Adrenal gland (tissue), 12 donors: ENCODE results near the gene VSIG4. TPM values are rescaled to one million over a fixed set of nuclear protein-coding genes. Genes with fewer than 3 reads are reported as not detected.

ENCODE experiments used
- DNase-seq, 7 donors: peaks; one replicate each; pipeline ENCODE4 v3.0.0-alpha.2; 2019 to 2020
- H3K27ac ChIP-seq, 5 donors: fragments of 200-600 bp; sonication (generic) in 4 of 5; 1 replicate in 3 of 5; 2 replicates in 2 of 5; pipeline versions ENCODE4 v1.5.1 to v1.8.0; 2016 to 2020; ENCODE audit warnings: mild to moderate bottlenecking in 1 of 5
- H3K27me3 ChIP-seq: fragments of 200-600 bp; 2 replicates; pipeline ENCODE4 v1.8.0; 2021
- H3K36me3 ChIP-seq, 2 donors: fragments of 200-600 bp; replicated peaks in 1 of 2; 1 replicate in 1 of 2; 2 replicates in 1 of 2; pipeline versions ENCODE4 v1.5.1 to v1.8.0; 2018 to 2022
- H3K4me1 ChIP-seq, 2 donors: fragments of 200-600 bp; replicated peaks in 1 of 2; 1 replicate in 1 of 2; 2 replicates in 1 of 2; pipeline versions ENCODE4 v1.5.1 to v1.8.0; 2018 to 2021
- H3K4me3 ChIP-seq, 4 donors: fragments of 200-600 bp; sonication (generic) in 3 of 4; one replicate each; pipeline ENCODE4 v1.5.1; 2016 to 2018
- H3K9me3 ChIP-seq, 3 donors: fragments of 200-600 bp; sonication (generic) in 1 of 3; replicated peaks in 1 of 3; 1 replicate in 2 of 3; 2 replicates in 1 of 3; pipeline versions ENCODE4 v1.5.1 to v1.8.0; 2016 to 2021
- CTCF ChIP-seq, 6 experiments: fragments of 450-650 bp in 4 of 6; fragments of 200-600 bp in 2 of 6; sonication (generic) in 1 of 6; IDR thresholded peaks; 1 replicate in 5 of 6; 2 replicates in 1 of 6; pipeline versions ENCODE4 v1.5.1 to v1.8.0; 2016 to 2021; ENCODE audit warnings: antibody characterized with exemption in 6 of 6, mild to moderate bottlenecking in 2 of 6, moderate library complexity in 1 of 6
- POLR2A ChIP-seq, 2 donors: fragments of 450-650 bp; IDR thresholded peaks; one replicate each; pipeline ENCODE4 v1.6.1; 2017; ENCODE audit warnings: antibody characterized with exemption in 2 of 2, mild to moderate bottlenecking in 2 of 2, moderate library complexity in 1 of 2
- WGBS, 4 donors: extraction: QIAGEN DNeasy Blood & Tissue Kit in 2 of 4; methylation state at CpG; one replicate each; pipeline versions ENCODE4 v1.1.5 to v1.1.7; 2013 to 2017; 5-methylcytosine and 5-hydroxymethylcytosine counted together
- intact Hi-C, 2 donors: fragments of 100-400 bp; cut with DNase I; formaldehyde crosslinking; loops; one replicate each; pipeline versions ENCODE4 v1.14.1 to v1.15.0; 2022 to 2023
- polyA plus RNA-seq, 3 donors: library from polyadenylated mRNA; stranded (reverse); fragments of 200-250 nt in 2 of 3; fragments of 350-450 nt in 1 of 3; fragmentation: Illumina TruSeq in 1 of 3; extraction: RNeasy Lipid Tissue Mini Kit (QIAGEN cat#74804) in 1 of 3; gene quantifications; one replicate each; pipeline ENCODE4 v1.2.3, GENCODE V29; 2013 to 2014
- total RNA-seq, 9 donors: library from RNA; depleted of rRNA in 4 of 9; stranded (reverse); fragments of >200 nt in 4 of 9; fragments of 120-200 nt in 1 of 9; fragmentation: NEBNext Ultra II Directional in 1 of 9; extraction: Animal tissue kit (Norgen Biotek cat#: 25700) in 1 of 9; gene quantifications; one replicate each; pipeline versions ENCODE4 v1.1.0 to v1.2.4, GENCODE V29; 2013 to 2023
- donor health status: healthy with polysubstance abuse.
- donor health status: Bipolar disorder and iron deficiency.
- donor health status: DM: yes; HTN: yes; CAD: no.
- donor health status: DM: no; HTN: no; CAD: no.
- donor health status: DM: no; HTN: no; CAD: no.
- donor health status: DM: yes; HTN: yes; CAD: no.

The VSIG4 gene
- total and polyA plus RNA-seq, 12 donors: 9.9 to 609 (median 163) TPM

- intact Hi-C loops: no loop called here
- no peaks in the 10 kb centered on the region for H3K9me3 ChIP-seq
- no peak overlapping the region for H3K4me3 ChIP-seq
- H3K4me1 ChIP-seq: no peaks in the 10 kb centered on the region
- H3K36me3 ChIP-seq: no peaks in the 10 kb centered on the region
- TF ChIP-seq CTCF (IDR thresholded peaks at IDR 0.05) (no peak), POLR2A (IDR thresholded peaks at IDR 0.05) (no peak)
- H3K27me3 ChIP-seq: peaks cover 16% of the 10 kb centered on the region
- H3K27ac ChIP-seq: peak overlapping the region in 1 of 5 donors; percentile 30
- DNase-seq: peak in 3 of 7 donors; percentile 26 to 39 (median 29)
- WGBS, 4 donors: 59 to 77% (median 69%) methylated on average over 3 of the region's 3 CpGs
Observed at GRCh38 chrX:66051980-66052379, 12.1 kb upstream of the VSIG4 start.

GRCh38 chrX:66050140-66050569 lies 10.3 kb upstream of the VSIG4 start:
- Histone ChIP-seq H3K36me3 (no peaks in the 10 kb centered on the region), H3K27ac (peak overlapping the region in 1 of 5 donors; percentile 46), H3K4me1 (no peaks in the 10 kb centered on the region), H3K9me3 (no peaks in the 10 kb centered on the region), H3K4me3 (no peak overlapping the region), H3K27me3 (peaks cover 12% of the 10 kb centered on the region)
- DNase-seq: peak in 5 of 7 donors; percentile 17 to 65 (median 39)
- intact Hi-C loops: no loop called here
- 48 to 73% (median 56%) methylated on average over 1 of the region's 1 CpG for WGBS, 4 donors
- TF ChIP-seq POLR2A (IDR thresholded peaks at IDR 0.05) (no peak), CTCF (IDR thresholded peaks at IDR 0.05) (no peak)

GRCh38 chrX:66049056-66049455 lies 9.2 kb upstream of the VSIG4 start:
- DNase-seq: no peak
- Histone ChIP-seq H3K4me1 (no peaks in the 10 kb centered on the region), H3K27me3 (peaks cover 7% of the 10 kb centered on the region), H3K9me3 (no peaks in the 10 kb centered on the region), H3K27ac (no peak overlapping the region), H3K36me3 (no peaks in the 10 kb centered on the region), H3K4me3 (no peak overlapping the region)
- 40 to 82% (median 73%) methylated on average over 2 of the region's 2 CpGs for WGBS, 4 donors
- intact Hi-C loops: no loop called here
- TF ChIP-seq CTCF (IDR thresholded peaks at IDR 0.05): no peak
- no peak for TF ChIP-seq POLR2A (IDR thresholded peaks at IDR 0.05)

GRCh38 chrX:66046612-66047235 lies 6.8 kb upstream of the VSIG4 start:
- peaks cover 4% of the 10 kb centered on the region for H3K27me3 ChIP-seq
- H3K4me3 ChIP-seq: no peak overlapping the region
- intact Hi-C loops: no loop called here
- H3K27ac ChIP-seq: no peak overlapping the region
- no peaks in the 10 kb centered on the region for H3K9me3 ChIP-seq
- no peak for TF ChIP-seq POLR2A (IDR thresholded peaks at IDR 0.05)
- no peak for TF ChIP-seq CTCF (IDR thresholded peaks at IDR 0.05)
- H3K4me1 ChIP-seq: no peaks in the 10 kb centered on the region
- WGBS, 4 donors: 24 to 51% (median 41%) methylated on average over 2 of the region's 2 CpGs
- H3K36me3 ChIP-seq: no peaks in the 10 kb centered on the region
- DNase-seq: no peak
